OCI-M2 (cell line): Measurements from ENCODE around the gene PRDM16.

Experiments used
- DNase-seq: peaks from one replicate; lab custom pipeline; 2025; ENCODE audit not compliant: unreplicated experiment; lab: John Stamatoyannopoulos, UW

PRDM16 gene

DNA sequence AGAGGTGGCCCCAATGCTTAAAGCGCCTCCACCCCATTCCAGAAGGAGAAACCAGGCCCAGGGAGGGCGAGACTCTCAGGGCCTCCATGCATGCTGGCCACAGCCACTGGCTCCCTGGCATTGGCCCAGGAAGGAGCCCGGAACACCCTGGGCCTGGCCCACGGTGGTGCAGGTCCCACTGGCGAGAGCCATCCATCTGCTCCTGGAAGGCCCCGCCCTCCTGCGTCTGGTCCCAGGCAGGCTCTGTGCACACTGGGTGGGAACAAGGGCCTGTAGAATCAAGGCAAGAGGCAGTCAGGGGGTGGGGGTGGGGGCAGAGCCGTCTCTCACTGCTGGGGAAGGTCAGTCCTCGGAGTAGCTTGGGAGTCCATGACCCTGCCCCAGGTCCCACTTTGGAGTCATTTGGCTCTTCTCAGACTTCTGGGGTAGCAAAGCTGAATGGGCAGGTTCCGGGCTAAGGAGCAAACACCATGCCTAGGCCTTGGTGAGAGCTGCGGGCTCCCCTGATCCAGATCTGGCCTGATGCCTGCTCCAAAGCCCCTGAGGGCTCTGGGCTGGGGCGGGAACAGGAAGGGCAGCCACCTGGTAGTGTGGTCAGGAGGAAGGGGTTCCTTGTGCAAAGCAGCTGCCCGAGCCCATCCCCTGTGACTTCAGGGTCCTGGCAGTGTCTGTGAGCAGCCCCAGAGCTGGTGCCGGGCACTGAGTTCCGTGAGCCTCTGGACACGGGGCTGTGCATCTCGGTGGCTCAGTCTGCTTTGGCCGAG lies 278.4 kb downstream of the PRDM16 start:
- DNase-seq: no peak

DNA sequence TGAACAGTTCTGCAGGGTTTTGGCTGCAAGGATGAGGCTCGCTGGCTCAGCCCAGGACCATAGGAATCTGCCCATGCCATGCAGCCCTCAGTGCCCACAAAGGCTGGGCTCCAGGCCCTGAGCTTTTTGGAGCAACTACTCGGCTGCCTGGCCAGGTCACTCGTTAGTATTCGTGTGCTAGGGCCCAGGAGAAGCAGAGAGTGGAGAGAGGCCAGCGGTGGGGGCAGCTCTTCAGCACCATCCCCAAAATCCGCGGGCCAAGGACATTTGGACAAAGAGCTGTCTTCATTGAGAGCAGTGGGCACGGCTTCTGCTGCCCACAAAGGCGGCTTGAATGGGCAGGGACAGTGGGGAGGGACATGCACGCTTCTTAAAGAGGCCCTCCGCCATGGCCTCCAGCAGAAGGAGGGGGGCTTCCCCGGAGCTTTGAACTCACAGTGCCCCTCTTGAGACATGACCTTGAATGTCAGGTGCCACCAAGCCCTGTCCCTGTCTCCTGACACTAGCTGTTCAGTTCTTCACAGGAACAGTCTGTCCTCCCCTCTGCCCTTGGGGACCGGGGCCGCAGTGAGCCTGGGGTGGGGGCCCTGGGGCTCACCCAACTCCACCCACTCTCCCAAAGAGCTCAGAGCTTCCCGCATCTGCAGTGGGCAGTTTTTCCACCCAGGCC lies 279.3 kb downstream of the PRDM16 start:
- DNase-seq: no peak

DNA sequence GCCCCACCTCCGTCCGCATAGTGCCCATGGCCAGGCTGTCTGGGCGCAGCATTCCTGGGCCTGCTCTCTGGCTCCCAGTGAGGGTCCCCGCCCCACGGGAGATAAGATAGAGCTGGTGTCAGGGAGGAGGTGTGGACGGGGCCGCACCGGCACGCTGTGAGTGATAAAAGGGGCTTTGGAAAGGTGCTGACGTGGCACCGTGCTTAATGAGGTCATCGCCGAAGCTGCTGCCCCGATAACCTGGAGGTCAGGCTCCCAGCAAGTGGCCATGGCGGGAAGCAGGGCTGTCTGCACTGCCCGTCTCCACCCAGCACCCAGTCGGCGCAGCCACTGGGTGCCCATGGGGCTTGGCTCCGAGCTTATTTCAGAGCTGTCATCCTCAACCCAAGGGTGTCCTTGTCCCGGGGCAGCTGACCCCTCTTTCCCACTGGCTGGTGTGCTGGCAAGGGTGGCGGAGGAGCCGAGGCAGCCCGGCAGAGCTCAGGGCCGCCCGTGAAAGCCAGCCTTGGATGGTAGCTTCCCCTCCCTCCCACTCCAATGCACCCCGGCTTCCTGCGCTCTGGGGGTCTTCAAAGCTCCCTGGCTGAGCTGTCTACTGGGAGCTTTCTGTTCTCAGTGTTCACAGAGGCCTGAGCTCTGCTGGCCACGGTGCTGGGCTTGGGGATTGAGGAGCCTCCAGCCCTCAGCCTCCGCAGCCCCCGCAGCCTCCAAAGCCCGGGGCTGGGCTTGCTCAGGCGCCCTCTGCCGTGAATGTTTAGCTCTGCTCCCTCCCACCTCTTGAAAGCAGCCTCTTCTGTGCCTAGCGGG lies 280.4 kb downstream of the PRDM16 start:
- no peak for DNase-seq

DNA sequence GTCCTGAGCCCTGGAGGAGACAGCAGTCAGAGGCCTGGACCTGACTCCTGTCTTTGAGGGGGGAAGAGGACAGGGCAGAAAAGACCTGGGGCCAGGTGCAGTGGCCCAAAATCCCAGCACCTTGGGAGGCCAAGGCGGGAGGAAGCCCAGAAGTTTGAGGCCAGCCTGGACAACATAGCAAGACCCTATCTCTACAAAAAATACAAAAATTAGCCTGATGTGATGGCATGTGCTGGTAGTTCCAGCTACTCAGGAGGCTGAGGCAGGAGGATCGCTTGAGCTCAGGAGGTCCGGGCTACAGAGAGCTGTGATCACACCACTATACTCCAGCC lies 280.9 kb downstream of the PRDM16 start:
- no peak for DNase-seq

DNA sequence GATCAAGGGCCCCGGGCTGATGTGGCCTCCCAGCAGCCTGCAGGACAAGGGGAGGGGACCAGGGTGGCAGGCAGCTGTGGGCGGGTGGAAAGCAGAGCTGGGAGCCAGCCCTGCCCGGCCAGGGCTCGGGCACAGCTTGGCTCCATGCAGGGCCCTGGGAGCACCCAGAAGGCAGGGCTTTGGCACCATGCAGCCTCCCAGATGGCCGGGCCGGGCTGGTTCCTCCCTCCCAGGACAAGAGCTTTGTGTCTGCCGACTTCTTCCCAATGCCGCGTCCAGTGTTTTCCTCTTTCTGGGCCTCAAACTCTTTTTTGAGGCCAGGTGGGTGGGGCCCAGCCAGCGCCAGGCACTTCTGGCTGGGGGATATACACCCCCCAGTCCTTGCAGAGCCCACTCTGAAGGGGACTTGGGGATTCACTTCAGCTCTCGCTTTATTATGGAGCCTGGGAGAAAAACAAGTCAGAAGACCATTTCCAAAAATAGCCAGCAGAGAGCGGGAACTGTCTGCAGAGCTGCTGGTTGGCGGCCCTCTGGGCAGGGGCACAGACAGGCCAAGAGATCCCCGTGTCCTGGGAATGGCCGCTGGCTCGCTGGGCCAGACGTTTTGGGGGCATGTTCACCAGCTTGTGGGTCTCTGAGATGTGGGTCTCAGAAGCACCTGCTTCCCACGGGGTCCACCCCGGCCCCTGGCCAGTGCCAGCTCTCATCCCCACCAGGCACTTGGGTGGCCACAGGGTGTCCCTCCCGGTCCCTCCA lies 281.7 kb downstream of the PRDM16 start:
- no peak for DNase-seq

DNA sequence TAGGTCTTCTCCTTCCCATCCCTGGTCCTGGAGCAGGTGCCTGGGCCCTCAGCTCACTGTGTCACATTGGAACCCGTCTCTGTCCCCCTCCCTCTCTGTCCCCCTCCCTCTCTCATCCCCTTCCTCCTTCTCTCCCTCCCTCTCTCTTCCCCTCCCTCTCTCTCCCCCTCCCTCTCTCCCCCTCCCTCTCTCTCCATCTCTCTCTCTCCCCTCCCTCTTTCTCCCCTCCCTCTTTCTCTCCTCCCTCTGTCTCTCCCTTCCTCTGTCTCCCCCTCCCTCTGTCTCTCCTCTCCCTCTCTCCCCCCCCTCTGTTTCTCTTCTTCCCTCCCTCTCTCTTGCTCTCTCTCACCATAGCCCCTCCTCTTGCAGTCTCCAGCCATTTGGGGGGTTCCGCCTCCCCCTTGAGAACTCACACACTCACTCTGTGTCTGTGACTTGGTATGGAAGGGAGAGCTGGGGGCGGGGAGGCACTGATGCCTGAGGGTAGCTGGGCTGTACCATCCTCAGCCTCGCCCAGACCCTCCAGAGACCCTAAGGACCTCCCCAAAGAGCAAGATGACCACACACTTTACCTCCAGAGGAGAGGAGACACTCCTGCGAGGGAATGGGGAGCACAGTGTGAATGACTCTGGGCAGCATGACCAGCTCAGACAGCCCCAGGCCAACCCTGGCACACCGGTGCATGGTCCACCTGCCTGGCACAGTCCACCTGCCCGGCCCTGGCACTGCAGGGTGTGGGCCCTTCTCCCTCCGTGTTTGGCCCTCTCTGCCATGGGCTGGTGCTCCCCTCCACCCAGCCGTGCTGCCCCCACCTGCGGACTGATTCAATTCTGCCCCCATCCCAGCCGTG lies 282.7 kb downstream of the PRDM16 start:
- no peak for DNase-seq

DNA sequence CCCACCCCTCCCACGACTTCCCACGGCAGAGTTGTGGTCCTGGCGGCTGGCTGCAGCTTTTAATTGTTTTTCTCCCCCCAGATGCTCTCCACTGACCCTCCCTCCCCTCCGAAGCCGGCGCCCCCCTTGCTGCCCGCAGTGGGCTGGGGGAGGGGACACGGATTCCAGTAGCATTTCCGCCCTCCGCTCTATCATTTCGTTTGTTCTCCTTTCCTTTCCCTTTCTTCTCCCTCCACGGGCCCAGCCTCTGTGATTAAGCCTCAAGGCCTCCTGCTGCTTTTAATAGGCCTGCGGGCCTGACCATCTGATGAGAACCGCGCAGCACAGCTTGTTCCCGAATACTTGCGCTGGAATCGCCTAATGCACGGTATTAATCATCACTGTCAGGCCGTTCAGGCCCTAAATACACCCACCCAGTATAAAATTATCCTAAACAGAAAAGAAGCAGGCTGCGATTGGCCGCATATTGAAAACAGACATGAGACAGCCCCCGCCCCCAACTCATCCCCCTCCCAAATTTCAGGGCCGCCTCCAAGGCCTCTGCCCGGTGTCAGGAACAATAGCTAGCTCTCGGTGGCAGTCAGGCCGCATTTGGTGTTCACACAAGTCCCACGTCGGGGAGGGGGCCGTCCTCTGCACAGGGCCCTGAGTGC lies 283.4 kb downstream of the PRDM16 start:
- DNase-seq: no peak

DNA sequence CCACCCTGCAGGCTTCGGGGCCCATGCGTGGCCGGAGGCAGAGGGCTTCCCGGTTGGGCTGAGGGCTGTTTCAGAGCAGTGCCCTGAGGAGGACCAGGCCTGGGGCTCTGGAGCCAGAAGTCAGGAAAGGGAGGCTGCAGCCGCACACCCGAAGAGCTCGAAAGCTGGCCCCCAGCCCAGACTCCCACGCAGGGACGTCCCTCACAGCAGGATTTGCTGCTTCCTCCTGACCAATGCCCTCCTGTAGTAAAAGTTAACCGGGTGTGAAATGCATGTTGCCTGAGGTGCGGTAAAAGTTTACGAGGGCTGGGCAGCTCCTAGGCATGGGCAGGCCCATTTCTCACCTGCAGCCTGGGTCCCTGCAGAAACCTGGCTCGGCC lies 283.9 kb downstream of the PRDM16 start:
- DNase-seq: no peak

DNA sequence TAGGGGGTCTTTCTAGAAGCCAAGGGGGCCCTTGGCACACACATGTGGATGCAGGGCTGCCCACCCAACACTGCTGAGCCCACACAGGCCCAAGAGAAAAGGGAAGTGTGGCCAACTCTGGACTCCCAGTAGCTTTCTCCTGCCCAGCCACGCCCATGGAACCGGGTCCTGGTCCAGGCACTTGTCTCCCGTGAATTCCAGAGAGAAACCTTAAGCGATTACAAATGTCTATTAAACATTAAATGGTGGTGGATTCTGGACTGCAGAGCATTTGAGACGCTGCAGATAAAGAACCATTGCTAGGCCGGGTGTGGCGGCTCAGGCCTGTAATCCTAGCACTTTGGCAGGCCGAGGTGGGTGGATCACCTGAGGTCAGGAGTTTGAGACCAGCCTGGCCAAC lies 284.9 kb downstream of the PRDM16 start:
- DNase-seq: no peak

DNA sequence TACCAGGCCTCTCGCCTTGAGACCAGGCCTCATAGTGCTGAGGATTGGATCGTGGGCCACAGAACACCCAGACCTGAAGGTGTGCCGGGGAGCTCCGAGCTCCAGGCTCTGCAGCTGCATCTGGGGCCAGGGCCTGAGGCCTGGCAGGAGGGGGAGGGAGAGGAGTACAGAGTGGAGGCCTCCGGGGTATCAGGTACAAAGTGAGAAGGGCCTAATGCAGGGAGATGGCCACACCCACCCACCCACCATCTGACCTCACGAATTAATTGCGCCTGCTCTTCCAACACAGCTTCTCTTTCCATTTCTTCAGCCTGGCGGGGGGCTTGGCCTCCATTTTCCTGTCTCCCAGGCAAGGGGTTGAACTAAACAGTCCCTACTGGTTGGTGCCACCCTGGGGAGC lies 286.1 kb downstream of the PRDM16 start:
- DNase-seq: no peak

DNA sequence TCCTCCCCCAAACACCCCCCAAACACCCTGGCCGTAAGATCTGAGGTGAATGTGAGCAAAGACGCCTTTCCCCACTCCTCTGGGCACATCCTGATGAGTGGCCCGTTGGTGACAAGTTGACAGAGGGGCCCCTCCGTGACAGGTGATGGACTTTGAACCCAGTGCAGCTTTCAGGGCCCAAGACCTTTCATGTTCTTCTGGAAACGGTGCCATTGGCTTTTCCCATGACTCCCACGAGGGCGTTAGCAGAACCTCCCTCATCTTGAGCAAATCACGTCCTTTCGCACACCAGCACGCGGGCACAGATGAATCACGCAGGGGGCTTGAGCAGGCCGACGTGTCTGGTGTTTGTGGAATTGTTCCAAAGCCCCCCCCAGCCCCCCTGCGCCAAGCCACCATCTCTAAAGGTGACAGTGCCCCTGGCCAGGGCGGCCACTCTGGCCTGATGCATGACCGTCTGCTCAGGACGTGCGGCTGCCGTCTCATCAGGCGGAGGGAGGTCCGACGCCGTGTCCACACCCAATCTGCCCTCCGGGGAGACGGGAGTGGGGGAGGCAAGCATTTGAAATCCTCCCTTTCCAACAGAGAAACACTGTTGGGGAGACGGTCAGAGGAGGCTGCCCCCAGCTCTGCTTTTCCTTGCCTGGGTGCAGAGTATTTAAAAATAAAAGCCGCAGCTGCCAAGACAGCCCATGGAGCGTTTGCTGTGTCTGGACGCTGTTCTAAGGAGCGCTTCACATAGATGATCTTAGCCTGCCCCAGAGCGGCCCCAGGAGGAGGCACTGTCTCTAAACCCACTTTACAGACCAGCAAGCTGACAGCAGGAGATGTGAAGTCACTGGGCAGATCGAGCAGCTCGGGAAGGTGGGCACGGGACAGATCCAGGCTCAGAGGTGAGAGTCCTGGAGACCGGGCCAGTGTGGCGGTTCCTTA lies 287.2 kb downstream of the PRDM16 start:
- DNase-seq: no peak

DNA sequence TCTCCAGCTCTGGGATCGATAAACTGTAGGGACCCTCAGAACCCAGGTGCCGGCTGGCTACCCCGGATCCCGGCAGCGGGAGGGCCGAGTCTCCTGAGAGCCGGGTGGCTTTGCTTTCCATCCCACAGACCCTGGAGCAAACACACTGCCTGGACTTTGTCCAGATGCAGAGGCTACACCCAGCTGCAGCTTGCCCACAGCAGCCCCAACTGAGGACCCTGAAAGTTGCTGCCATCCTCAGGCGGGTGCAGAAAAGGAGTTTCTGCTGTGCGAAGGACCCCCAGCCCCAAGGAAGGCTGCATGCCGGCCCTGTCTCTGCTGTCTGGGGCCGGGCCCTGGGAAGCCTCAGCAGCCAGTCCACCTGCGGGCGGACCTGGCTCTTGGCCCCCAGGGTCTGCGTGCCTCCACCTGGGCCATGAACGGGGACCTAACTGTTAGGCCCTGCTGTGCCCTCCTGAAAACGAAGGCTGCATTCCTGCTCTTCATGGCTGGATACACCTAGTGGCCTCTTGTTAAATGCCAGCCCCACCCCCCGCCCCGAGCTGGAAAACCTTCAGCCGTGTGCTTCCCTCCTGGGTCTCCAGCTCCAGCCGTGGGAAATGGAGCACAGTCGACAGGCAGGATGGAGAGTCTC lies 287.9 kb downstream of the PRDM16 start:
- DNase-seq: no peak

DNA sequence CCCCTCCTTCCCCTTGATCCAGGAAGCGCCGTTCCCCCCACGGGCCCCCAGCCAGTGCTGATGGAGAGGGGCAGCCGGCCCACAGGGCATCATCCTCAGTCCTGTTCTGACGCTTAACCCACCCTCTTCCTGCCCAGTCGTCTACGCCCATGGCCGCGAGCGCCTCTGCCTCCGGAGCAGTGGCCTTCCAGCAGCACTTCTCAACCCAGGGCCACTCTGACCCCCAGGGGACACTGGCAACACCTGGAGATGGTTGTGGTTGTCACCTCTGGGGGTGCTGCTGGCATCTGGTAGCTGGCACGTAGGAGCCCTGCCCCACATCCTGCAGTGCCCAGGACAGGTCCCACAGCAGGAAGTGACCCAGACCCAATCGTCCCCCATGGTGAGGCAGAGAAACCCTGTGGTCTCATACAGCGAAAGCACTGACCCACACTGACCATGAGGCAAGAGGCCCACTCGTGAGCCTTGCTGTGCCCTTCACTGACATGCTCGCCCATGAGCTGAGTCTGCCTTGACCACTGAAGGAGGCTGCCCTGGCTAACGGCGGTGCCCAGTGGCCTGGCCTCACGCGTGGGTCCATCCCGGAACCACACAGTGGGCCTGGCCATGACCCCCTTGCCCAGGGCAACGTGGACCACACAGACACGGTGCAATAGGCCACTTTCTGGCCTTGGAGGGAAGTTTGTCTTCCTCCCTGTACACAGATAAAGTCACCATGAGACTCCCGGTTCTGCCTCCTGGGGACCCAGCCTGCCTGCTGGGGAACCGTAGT lies 288.7 kb downstream of the PRDM16 start:
- DNase-seq: no peak

DNA sequence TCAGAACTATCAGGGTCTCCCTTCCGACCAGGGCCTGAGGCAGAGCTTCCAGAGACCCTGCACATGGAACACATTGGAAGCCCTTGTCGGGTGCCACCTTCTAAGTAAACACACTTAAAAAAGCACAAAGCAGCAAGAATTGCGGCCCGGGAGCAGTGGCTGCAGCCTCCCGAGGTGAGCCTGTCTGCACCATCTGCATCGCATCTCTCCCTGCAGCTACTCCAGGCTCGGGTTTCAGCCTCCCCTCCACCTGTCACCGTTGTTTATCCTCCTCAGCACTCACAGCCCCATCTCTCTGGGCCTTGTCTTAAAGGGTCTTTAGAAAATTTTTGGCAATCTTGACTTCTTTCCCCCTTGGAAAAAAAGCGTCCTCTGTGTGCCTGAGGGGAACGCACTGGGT lies 290.3 kb downstream of the PRDM16 start:
- DNase-seq: no peak

DNA sequence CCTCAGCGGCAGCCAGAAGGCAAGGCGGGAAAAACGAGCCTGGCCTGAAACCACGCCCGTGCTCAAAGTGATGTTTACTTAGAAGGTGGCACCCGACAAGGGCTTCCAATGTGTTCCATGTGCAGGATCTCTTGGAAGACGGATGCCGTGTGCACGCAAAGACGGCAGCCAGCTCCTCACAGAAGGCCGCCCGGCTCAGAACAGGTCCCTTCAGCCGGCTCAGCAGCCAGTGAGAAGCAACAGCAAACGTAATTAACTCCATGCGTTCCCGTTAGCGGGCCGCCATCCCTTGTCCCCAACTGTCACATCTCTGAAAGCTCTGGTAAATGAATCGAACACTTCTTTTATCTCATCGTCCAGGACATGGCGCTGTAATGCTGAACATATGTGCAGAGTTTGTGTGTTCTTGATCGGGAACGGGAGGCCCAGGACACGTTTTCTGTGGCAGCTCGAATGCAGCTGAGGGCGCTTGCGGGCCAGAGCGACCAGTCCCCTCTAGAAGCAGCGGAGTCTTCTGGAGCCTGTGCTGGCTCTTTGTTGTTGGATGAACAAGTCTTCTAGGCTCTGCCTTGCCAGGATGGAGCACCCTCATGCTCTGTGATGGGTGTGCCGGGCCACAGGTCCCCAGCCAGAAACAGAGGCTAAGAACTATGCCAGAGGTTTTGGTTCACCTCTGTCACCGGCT lies 290.9 kb downstream of the PRDM16 start:
- DNase-seq: no peak

DNA sequence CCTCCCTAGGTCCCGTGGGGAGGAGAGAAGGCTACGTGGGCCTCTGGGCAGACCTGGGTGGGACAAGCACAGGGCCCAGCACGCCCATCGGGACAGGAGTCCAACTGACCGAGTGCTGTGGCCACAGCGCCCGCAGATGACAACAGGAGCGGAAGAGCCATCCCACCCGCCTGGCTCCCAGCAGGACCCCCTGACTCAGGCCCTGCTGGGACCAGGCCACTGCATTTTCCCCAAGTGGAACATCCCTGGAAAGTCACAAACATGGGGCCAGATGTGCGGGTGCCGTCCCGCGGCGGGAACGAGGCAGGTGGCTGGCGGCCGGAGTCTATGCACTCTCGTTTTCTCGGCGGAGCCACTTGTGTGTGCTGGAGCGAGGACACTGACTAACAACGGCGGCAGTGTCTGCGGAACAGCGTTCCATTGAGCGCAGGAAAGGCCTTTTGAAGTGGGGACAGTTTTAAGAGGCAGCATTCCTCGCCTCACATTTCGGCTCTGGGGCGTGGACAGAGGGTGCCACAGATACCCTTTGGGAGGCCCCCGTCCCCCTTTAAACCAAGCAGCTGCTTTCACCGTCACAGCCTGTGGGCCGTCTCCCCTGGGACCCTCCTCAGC lies 291.7 kb downstream of the PRDM16 start:
- no peak for DNase-seq

DNA sequence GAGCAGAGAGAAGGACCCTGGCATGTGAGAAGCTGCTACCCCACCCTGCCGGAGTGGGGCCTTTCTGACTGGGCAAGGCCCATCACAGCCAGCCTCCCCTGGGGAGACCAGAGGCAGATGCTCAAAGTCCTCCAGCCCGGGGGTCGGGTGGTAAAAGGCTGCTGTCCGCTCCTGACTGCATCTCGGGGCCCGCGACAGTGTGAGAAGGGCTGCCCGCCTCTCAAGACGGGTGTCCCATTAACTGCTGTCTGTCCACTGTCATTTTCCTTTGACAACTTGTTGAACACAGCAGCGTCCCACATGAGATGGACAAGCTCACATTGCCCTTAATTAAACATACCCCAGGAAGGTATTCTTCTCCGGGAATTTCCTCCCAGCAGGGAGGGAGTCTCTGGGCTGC lies 294.0 kb downstream of the PRDM16 start:
- DNase-seq: no peak
